ENCODE data around the gene PLCG2.
"Not testable (repeated sequence)": the region's sequence is repeated elsewhere in the genome, so short reads cannot be mapped to it uniquely, and the experiment has no call there.

PLCG2 gene

GRCh38 chr16:82009789-82010188 lies 230.7 kb downstream of the PLCG2 start:
- DNase-seq = not testable (repeated sequence)

GRCh38 chr16:82010649-82011048 lies 231.6 kb downstream of the PLCG2 start:
- DNase-seq = no peak

- DNase-seq = peak; percentile 69
These were observed 232.1 kb downstream of the PLCG2 start, which contains the start of gene SDR42E1 for GRCh38 chr16:82011199-82011641. Gene SDR42E1, minus strand, starts transcription at chr16:82011470. Its CDS starts 10,612 bp downstream, at chr16:82000858.

All from NCI-H1105 treated with DMSO at 0.1 percent for 48 hours (cell line).